GM19463 (cell line): ENCODE results near the gene UGT1A6.
"Not testable (repeated sequence)": the region's sequence is repeated elsewhere in the genome, so short reads cannot be mapped to it uniquely, and the experiment has no call there.

ENCODE experiments used
- ATAC-seq: cut with Tn5 transposase; IDR thresholded peaks from one replicate; pipeline ENCODE4 v1.9.1; 2021; ENCODE audit warnings: mild to moderate bottlenecking, moderate library complexity; ENCODE audit not compliant: unreplicated experiment

The UGT1A6 gene

GRCh38 chr2:233714121-233714520 lies 21.4 kb downstream of the UGT1A6 start:
- ATAC-seq: no peak

DNA sequence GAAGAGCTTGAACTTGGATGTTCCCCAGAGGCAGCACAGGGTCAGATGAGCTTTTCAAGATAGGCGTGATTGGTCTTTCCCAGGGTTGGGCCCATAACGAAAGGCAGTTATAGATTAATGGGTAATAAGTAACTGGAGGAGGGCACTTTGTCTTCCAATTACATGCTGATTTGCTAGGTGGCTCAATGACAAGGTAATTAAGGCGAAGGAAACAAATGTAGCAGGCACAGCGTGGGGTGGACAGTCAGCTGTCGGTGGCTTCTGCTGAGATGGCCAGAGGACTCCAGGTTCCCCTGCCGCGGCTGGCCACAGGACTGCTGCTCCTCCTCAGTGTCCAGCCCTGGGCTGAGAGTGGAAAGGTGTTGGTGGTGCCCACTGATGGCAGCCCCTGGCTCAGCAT lies 25.9 kb downstream of the UGT1A6 start, which contains the start of gene UGT1A4:
UGT1A4 (plus strand) TSS at position 185 of the 400 bp plus-strand sequence; CDS start at position 270, 85 bp downstream.
- ATAC-seq: no peak

GRCh38 chr2:233728723-233729301 lies 36.1 kb downstream of the UGT1A6 start, which contains the start of gene UGT1A3:
UGT1A3 (plus strand) TSS chr2:233729042; CDS start chr2:233729127, 85 bp downstream.
- ATAC-seq: no peak

DNA sequence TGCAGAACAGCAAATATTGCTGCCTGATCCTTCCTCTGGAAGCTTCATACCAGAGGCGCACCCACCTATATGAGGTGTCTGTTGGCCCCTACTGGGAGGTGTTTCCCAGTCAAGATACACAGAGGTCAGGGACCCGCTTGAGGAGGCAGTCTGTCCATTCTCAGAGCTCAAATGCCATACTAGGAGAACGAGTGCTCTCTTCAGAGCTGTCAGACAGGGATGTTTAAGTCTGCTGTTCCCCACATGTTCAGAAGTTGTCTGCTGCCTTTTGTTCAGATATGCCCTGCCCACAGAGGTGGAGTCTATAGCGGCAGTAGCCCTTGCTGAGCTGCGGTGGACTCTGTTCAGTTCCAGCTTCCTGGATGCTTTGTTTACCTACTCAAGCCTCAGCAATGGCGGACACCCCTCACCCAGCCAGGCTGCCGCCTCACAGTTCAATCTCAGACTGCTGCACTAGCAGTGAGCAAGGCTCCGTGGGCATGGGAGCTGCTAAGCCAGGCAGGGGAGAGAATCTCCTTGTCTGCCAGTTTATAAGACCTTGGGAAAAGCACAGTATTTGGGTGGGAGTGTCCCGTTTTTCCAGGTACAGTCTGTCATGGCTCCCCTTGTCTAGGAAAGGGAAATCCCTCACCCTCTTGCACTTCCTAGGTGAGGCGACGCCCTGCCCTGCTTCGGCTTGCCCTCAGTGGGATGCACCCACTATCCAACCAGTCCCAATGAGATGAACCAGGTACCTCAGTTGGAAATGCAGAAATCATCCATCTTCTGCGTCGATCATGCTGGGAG lies 44.4 kb downstream of the UGT1A6 start:
- not testable (repeated sequence) for ATAC-seq

- ATAC-seq: no peak
Measured at GRCh38 chr2:233740870-233741269, 48.2 kb downstream of the UGT1A6 start.

DNA sequence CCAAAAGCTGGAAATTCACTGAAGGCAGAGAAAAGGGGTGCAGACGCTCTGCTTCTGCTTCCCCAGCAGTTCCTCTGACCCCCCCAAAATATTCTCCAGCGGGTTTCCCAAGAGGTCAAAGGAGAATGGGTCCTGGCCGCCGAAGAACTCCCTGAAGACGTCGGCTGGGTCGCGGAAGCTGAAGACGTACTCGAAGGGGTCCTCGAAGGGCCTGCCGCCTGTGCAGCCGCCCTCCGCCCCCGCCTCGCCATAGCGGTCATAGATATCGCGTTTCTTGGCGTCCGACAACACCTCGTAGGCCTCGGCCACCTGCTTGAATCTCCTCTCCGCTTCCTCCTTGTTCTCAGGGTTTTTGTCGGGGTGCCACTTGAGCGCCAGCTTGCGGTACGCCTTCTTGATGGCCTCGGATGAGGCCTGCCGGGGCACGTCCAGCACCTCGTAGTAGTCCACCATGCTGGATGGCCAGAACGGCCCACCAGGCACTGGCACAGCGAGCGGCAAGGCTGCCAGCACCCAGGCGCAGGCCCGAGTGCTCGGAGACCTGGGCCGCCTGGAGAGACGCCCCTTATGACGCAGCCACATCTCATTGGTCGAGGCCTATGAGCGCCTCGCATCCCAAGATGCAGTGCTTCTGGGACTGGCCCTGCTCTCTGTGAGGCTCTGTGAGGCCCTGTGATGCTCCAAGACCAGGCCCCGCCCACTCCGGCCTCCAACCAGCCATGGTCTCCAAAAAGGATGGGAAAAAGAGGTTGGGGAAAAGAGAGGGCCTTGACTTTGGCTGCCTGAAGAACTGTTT lies 51.0 kb downstream of the UGT1A6 start:
- no peak for ATAC-seq

GRCh38 chr2:233745073-233745755 lies 52.5 kb downstream of the UGT1A6 start:
- no peak for ATAC-seq

GRCh38 chr2:233745838-233746237 lies 53.1 kb downstream of the UGT1A6 start:
- ATAC-seq: not testable (repeated sequence)

DNA sequence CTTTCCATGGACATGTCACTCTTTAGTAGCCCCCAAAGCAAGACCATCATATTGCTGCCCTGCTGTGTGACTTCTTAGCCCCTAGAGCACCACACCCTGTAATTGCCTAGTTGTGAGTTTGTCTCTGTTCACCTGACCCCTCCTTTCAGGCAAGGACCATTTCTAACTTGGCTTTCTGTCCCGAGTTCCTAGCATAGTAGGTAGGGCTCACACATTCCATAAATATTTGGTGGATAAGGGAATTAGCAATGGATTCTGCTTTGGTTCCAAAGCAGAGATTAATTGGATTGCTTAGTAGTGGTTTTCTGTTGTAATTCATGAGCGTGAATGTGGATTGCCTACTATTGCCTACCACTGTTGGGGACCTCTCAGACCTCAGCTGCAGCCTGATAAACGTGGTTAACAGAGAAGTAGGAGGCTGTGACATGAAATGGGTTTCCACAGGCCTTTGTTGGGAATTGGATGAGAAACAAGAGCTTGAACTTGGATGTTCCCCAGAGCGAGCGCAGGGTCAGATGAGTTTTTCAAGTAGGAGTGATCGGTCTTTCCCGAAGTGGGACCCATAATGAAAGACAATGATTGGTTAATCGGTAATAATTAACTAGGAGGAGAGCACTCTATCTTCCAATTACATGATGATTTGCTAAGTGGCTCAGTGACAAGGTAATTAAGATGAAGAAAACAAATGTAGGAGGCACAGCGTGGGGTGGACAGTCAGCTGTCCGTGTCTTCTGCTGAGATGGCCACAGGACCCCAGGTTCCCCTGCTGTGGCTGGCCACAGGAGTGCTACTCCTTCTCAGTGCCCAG lies 54.0 kb downstream of the UGT1A6 start:
- no peak for ATAC-seq

DNA sequence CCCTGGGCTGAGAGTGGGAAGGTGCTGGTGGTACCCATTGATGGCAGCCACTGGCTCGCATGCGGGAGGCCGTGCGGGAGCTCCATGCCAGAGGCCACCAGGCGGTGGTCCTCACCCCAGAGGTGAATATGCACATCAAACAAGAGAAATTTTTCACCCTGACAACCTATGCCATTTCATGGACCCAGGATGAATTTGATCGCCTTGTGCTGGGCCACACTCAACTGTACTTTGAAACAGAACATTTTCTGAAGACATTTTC lies 54.5 kb downstream of the UGT1A6 start:
- no peak for ATAC-seq

GRCh38 chr2:233750689-233751088 lies 58.0 kb downstream of the UGT1A6 start:
- ATAC-seq: not testable (repeated sequence)

DNA sequence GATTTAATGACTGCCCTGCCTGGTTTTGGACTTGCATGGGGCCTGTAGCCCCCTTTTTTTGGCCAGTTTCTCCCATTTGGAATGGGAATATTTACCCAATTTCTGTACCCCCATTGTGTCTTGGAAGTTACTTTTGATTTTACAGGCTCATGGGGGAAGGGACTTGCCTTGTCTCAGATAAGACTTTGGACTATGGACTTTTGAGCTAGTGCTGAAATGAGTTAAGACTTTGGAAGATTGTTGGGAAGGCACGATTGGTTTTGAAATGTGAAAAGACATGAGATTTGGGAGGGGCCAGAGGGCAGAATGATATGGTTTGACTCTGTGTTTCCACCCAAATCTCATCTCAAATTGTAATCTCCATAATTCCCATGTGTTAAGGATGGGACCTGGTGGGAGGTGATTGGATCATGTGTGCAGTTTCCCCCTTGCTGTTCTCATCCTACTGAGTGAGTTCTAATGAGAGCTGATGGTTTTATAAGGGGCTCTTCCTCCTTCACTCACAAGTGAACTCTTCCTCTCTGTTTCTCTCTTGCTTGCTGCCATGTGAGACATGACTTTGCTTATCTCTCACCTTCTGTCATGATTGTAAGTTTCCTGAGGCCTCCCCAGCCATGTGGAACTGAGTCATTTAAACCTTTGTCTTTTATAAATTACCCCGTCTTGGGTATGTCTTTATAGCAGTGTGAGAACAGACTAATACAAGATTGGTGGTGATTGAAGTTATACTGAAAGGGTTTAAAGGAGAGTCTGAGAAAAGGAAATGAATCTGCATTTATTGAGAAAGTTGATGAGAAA lies 58.7 kb downstream of the UGT1A6 start:
- ATAC-seq: not testable (repeated sequence)

DNA sequence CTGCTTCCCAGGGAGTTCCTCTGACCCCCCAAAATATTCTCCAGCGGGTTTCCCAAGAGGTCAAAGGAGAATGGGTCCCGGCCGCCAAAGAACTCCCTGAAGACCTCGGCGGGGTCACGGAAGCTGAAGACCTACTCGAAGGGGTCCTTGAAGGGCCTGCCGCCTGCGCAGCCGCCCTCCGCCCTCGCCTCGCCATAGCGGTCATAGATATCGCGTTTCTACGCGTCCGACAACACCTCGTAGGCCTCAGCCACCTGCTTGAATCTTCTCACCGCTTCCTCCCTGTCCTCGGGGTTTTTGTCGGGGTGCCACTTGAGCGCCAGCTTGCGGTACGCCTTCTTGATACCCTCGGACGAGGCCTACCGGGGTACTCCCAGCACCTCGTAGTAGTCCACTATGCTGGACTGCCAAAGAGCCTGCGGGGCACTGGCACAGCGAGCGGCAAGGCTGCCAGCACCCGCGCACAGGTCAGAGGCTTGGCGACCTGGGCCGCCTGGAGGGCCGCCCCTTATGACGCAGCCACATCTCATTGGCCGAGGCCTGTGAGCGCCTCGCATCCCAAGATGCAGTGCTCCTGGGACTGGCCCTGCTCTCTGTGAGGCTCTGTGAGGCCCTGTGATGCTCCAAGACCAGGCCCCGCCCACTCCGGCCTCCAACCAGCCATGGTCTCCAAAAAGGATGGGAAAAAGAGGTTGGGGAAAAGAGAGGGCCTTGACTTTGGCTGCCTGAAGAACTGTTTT lies 62.4 kb downstream of the UGT1A6 start:
- no peak for ATAC-seq

GRCh38 chr2:233756429-233757081 lies 63.9 kb downstream of the UGT1A6 start:
- no peak for ATAC-seq

DNA sequence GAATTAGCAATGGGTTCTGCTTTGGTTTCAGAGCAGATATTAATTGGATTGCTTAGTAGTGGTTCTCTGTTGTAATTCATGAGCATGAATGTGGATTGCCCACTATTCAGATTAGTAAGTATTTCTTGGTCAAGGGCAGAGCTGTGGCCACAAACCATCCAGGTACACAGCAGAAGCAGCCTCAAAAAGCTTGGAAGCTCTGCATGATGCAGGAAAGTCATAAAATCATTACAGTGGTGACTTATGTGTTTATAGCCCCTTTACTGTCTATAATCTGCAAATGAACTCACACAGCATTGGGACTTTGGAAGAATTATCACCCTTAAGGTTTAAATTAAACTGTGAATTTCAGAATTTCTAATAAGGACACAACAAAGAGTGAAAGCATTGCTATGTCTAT lies 65.5 kb downstream of the UGT1A6 start:
- ATAC-seq: no peak

- ATAC-seq: no peak
Measured at GRCh38 chr2:233758849-233759248, 66.2 kb downstream of the UGT1A6 start.

- no peak for ATAC-seq
Measured at GRCh38 chr2:233760043-233760442, 67.4 kb downstream of the UGT1A6 start, which contains the start of gene UGT1A1. UGT1A1 (plus strand) TSS chr2:233760270; CDS start chr2:233760288, 18 bp downstream.
